NCI-H345 treated with DMSO at 0.1 percent for 48 hours (cell line): ENCODE data around the gene EMILIN2.

ENCODE experiments used
- DNase-seq: peaks from one replicate; lab custom pipeline; 2025; ENCODE audit not compliant: unreplicated experiment; lab: John Stamatoyannopoulos, UW

The EMILIN2 gene

GRCh38 chr18:2948038-2948437, 101.2 kb downstream of the EMILIN2 start:
- DNase-seq: no peak

- no peak for DNase-seq
Observed at GRCh38 chr18:2952605-2953004, 105.8 kb downstream of the EMILIN2 start.

- no peak for DNase-seq
Observed at GRCh38 chr18:2953935-2954653, 107.3 kb downstream of the EMILIN2 start.

GRCh38 chr18:2954869-2955645, 108.3 kb downstream of the EMILIN2 start:
- no peak for DNase-seq

GRCh38 chr18:2956056-2956455, 109.2 kb downstream of the EMILIN2 start:
- no peak for DNase-seq

GRCh38 chr18:2958819-2959298, 112.1 kb downstream of the EMILIN2 start:
- DNase-seq: no peak

- no peak for DNase-seq
Observed at GRCh38 chr18:2959341-2959740, 112.5 kb downstream of the EMILIN2 start.

- DNase-seq: no peak
Observed at GRCh38 chr18:2960983-2961696, 114.3 kb downstream of the EMILIN2 start.

- DNase-seq: no peak
Observed at GRCh38 chr18:2961821-2962220, 115.0 kb downstream of the EMILIN2 start.

- DNase-seq: no peak
Observed at GRCh38 chr18:2963048-2963447, 116.2 kb downstream of the EMILIN2 start.

- DNase-seq: no peak
Observed at GRCh38 chr18:2964361-2965010, 117.7 kb downstream of the EMILIN2 start.
